ENCODE measurements around the gene TGFBR2.

GRCh38 chr3:30586806-30587486, 19.5 kb upstream of the TGFBR2 start:
- TF ChIP-seq CTCF (optimal IDR thresholded peaks at IDR 0.05 in 1 of 3, IDR thresholded peaks at IDR 0.05 in 1 of 3, conservative IDR thresholded peaks at IDR 0.05 in 1 of 3; ENCODE audit: extremely low read depth in 1 of 3, insufficient read depth in 2 of 3, low read length in 3 of 3) (no peak), EZH2 (IDR thresholded peaks at IDR 0.05; ENCODE audit: low read length) (no peak)

Measured in keratinocyte (primary cell).